ENCODE results near the gene TMEM132D.

DNA sequence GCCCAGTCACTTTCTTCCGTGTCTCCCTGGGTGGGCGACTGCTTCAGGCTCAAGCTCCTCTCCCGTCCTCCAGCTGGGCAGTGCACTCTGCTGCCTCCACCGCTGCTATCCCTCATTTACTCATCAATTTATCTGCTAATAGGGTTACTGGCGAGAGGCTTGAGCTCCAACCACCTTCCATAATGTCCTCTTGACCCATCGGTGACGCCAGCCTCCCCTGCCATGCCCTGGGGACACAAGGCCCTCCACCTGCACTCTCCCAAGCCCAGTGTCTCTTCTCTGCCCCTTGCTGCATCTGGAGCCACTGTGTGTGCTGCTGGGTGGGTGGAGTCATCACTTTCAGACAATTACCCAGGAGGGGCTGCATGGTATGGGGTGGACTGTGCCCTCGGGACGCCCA is 78.5 kb downstream of the TMEM132D start:
- no peak for TF ChIP-seq POLR2A (IDR thresholded peaks at IDR 0.05; ENCODE audit: extremely low read depth, insufficient read length)
- TF ChIP-seq, protein P1, sequence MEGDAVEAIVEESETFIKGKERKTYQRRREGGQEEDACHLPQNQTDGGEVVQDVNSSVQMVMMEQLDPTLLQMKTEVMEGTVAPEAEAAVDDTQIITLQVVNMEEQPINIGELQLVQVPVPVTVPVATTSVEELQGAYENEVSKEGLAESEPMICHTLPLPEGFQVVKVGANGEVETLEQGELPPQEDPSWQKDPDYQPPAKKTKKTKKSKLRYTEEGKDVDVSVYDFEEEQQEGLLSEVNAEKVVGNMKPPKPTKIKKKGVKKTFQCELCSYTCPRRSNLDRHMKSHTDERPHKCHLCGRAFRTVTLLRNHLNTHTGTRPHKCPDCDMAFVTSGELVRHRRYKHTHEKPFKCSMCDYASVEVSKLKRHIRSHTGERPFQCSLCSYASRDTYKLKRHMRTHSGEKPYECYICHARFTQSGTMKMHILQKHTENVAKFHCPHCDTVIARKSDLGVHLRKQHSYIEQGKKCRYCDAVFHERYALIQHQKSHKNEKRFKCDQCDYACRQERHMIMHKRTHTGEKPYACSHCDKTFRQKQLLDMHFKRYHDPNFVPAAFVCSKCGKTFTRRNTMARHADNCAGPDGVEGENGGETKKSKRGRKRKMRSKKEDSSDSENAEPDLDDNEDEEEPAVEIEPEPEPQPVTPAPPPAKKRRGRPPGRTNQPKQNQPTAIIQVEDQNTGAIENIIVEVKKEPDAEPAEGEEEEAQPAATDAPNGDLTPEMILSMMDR (IDR thresholded peaks at IDR 0.05; ENCODE audit: low read depth, low read length), result no peak
- TF ChIP-seq, protein P2, sequence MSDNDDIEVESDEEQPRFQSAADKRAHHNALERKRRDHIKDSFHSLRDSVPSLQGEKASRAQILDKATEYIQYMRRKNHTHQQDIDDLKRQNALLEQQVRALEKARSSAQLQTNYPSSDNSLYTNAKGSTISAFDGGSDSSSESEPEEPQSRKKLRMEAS (IDR thresholded peaks at IDR 0.05; ENCODE audit: low read depth, low read length), result no peak
- no peak for TF ChIP-seq MYC (IDR thresholded peaks at IDR 0.05; ENCODE audit: low read depth, low read length)
